Measurements from ENCODE around the gene MYZAP. TPM values are rescaled to one million over a fixed set of nuclear protein-coding genes. Genes with fewer than 3 reads are reported as not detected.

The MYZAP gene
- total and polyA plus RNA-seq, 4 donors: 0.50 to 1.8 (median 0.99) TPM

DNA sequence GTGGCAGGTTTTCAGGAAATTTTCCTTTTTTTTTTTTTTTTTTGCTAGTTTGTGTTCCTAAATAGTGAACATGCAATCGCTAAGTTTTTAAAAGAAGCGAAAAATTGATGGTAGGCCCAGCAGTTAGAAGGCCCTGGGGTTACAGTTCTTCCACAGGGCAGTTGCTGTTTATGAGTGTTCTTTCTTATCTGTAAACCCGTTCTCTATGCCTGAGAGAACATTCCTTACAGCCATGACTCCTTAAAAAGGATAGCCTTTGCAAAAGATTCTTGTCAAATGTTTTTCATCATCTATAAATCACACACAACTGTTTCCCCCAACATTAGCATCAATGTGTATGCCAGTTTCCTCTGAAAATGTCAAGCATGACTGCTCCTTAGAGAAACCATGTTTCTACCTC is 23.8 kb upstream of the MYZAP start:
- Histone ChIP-seq H3K36me3 (ENCODE audit: control insufficient read depth in 4 of 4, insufficient read depth in 3 of 4, low read depth in 1 of 4, low read length in 3 of 4) (no peaks in the 10 kb centered on the region), H3K4me1 (ENCODE audit: control insufficient read depth in 4 of 4, insufficient read depth in 4 of 4, low read length in 3 of 4) (peaks cover 0 to 3% (median 0%) of the 10 kb centered on the region in 4 donors), H3K27ac (ENCODE audit: low read depth in 1 of 2, low read length in 2 of 2) (no peak overlapping the region), H3K27me3 (ENCODE audit: control insufficient read depth in 4 of 4, insufficient read depth in 4 of 4, low read length in 3 of 4) (no peaks in the 10 kb centered on the region), H3K9ac (ENCODE audit: low read depth in 1 of 2, low read length in 2 of 2) (no peak overlapping the region), H3K4me3 (ENCODE audit: low read depth in 1 of 3, low read length in 3 of 3) (no peak overlapping the region), H3K9me3 (ENCODE audit: control insufficient read depth in 4 of 4, low read length in 3 of 4) (no peaks in the 10 kb centered on the region)
- WGBS: 95% methylated on average over 3 of the region's 3 CpGs
- DNase-seq (ENCODE audit: low spot score): no peak
- TF ChIP-seq, protein P1, sequence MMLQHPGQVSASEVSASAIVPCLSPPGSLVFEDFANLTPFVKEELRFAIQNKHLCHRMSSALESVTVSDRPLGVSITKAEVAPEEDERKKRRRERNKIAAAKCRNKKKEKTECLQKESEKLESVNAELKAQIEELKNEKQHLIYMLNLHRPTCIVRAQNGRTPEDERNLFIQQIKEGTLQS (IDR thresholded peaks at IDR 0.05): no peak
- TF ChIP-seq, protein P2, sequence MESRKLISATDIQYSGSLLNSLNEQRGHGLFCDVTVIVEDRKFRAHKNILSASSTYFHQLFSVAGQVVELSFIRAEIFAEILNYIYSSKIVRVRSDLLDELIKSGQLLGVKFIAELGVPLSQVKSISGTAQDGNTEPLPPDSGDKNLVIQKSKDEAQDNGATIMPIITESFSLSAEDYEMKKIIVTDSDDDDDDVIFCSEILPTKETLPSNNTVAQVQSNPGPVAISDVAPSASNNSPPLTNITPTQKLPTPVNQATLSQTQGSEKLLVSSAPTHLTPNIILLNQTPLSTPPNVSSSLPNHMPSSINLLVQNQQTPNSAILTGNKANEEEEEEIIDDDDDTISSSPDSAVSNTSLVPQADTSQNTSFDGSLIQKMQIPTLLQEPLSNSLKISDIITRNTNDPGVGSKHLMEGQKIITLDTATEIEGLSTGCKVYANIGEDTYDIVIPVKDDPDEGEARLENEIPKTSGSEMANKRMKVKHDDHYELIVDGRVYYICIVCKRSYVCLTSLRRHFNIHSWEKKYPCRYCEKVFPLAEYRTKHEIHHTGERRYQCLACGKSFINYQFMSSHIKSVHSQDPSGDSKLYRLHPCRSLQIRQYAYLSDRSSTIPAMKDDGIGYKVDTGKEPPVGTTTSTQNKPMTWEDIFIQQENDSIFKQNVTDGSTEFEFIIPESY (IDR thresholded peaks at IDR 0.05): no peak
- TF ChIP-seq FOXA1 (IDR thresholded peaks at IDR 0.05) (no peak), FOXA2 (IDR thresholded peaks at IDR 0.05) (no peak), SP1 (IDR thresholded peaks at IDR 0.05) (no peak), NR2F2 (IDR thresholded peaks at IDR 0.05) (no peak), RXRA (IDR thresholded peaks at IDR 0.05) (no peak), GABPA (IDR thresholded peaks at IDR 0.05 in 1 of 2, conservative IDR thresholded peaks at IDR 0.05 in 1 of 2) (no peak), YY1 (IDR thresholded peaks at IDR 0.05) (no peak), HNF4A (conservative IDR thresholded peaks at IDR 0.05) (no peak)
- TF ChIP-seq, protein P3, sequence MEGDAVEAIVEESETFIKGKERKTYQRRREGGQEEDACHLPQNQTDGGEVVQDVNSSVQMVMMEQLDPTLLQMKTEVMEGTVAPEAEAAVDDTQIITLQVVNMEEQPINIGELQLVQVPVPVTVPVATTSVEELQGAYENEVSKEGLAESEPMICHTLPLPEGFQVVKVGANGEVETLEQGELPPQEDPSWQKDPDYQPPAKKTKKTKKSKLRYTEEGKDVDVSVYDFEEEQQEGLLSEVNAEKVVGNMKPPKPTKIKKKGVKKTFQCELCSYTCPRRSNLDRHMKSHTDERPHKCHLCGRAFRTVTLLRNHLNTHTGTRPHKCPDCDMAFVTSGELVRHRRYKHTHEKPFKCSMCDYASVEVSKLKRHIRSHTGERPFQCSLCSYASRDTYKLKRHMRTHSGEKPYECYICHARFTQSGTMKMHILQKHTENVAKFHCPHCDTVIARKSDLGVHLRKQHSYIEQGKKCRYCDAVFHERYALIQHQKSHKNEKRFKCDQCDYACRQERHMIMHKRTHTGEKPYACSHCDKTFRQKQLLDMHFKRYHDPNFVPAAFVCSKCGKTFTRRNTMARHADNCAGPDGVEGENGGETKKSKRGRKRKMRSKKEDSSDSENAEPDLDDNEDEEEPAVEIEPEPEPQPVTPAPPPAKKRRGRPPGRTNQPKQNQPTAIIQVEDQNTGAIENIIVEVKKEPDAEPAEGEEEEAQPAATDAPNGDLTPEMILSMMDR (IDR thresholded peaks at IDR 0.05; ENCODE audit: low read depth, low read length, missing input control): no peak
- TF ChIP-seq, protein P4, sequence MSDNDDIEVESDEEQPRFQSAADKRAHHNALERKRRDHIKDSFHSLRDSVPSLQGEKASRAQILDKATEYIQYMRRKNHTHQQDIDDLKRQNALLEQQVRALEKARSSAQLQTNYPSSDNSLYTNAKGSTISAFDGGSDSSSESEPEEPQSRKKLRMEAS (IDR thresholded peaks at IDR 0.05): no peak
- TF ChIP-seq, protein P5, sequence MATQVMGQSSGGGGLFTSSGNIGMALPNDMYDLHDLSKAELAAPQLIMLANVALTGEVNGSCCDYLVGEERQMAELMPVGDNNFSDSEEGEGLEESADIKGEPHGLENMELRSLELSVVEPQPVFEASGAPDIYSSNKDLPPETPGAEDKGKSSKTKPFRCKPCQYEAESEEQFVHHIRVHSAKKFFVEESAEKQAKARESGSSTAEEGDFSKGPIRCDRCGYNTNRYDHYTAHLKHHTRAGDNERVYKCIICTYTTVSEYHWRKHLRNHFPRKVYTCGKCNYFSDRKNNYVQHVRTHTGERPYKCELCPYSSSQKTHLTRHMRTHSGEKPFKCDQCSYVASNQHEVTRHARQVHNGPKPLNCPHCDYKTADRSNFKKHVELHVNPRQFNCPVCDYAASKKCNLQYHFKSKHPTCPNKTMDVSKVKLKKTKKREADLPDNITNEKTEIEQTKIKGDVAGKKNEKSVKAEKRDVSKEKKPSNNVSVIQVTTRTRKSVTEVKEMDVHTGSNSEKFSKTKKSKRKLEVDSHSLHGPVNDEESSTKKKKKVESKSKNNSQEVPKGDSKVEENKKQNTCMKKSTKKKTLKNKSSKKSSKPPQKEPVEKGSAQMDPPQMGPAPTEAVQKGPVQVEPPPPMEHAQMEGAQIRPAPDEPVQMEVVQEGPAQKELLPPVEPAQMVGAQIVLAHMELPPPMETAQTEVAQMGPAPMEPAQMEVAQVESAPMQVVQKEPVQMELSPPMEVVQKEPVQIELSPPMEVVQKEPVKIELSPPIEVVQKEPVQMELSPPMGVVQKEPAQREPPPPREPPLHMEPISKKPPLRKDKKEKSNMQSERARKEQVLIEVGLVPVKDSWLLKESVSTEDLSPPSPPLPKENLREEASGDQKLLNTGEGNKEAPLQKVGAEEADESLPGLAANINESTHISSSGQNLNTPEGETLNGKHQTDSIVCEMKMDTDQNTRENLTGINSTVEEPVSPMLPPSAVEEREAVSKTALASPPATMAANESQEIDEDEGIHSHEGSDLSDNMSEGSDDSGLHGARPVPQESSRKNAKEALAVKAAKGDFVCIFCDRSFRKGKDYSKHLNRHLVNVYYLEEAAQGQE (IDR thresholded peaks at IDR 0.05): no peak

DNA sequence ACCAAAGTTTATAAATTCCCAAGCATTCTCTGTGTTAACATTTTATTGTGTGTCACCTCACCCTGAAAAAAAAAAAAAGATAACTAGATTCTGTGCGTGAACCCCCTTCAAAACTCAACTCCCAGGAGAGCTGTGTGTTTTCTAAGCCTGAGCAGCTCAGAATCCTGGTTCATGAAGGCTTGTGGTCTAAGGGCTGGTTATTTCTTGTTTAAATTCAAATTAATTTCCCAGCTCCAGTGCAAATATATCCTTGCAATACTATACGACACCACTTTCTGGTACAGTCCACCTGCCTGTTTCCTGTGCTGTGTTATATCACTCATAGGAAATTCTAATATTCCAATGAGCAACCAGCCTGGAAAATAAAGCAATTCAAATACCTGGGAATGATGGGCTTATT is 23.4 kb upstream of the MYZAP start:
- Histone ChIP-seq H3K27ac (ENCODE audit: low read depth in 1 of 2, low read length in 2 of 2) (no peak overlapping the region), H3K36me3 (ENCODE audit: control insufficient read depth in 4 of 4, insufficient read depth in 3 of 4, low read depth in 1 of 4, low read length in 3 of 4) (no peaks in the 10 kb centered on the region), H3K9ac (ENCODE audit: low read depth in 1 of 2, low read length in 2 of 2) (no peak overlapping the region), H3K27me3 (ENCODE audit: control insufficient read depth in 4 of 4, insufficient read depth in 4 of 4, low read length in 3 of 4) (no peaks in the 10 kb centered on the region), H3K9me3 (ENCODE audit: control insufficient read depth in 4 of 4, low read length in 3 of 4) (no peaks in the 10 kb centered on the region), H3K4me3 (ENCODE audit: low read depth in 1 of 3, low read length in 3 of 3) (no peak overlapping the region), H3K4me1 (ENCODE audit: control insufficient read depth in 4 of 4, insufficient read depth in 4 of 4, low read length in 3 of 4) (peaks cover 0 to 3% (median 0%) of the 10 kb centered on the region in 4 donors)
- no peak for TF ChIP-seq FOXA2 (IDR thresholded peaks at IDR 0.05)
- TF ChIP-seq EGR1 (IDR thresholded peaks at IDR 0.05; ENCODE audit: low read depth in 2 of 2): no peak
- no peak for TF ChIP-seq HNF4A (conservative IDR thresholded peaks at IDR 0.05)
- TF ChIP-seq, protein P1 (IDR thresholded peaks at IDR 0.05): no peak
- TF ChIP-seq FOXA1 (IDR thresholded peaks at IDR 0.05): no peak
- TF ChIP-seq YY1 (IDR thresholded peaks at IDR 0.05): no peak
- TF ChIP-seq, protein P5 (IDR thresholded peaks at IDR 0.05): no peak
- no peak for TF ChIP-seq TAF1 (conservative IDR thresholded peaks at IDR 0.05)
- TF ChIP-seq GABPA (IDR thresholded peaks at IDR 0.05 in 1 of 2, conservative IDR thresholded peaks at IDR 0.05 in 1 of 2): no peak
- no peak for TF ChIP-seq NR2F2 (IDR thresholded peaks at IDR 0.05)
- DNase-seq (ENCODE audit: low spot score): no peak
- WGBS: 94% methylated on average over 2 of the region's 2 CpGs

All from liver (tissue), 9 donors.